DOHH2 (cell line): Measurements from ENCODE around the gene KCNK17.

Experiments used
- H3F3A ChIP-seq: fragments of 200-600 bp; sonication (generic), shearing (Covaris generic); 2 replicates; pipeline ENCODE4 v1.6.0; 2016; ENCODE audit warnings: antibody characterized with exemption, mild to moderate bottlenecking; ENCODE audit not compliant: control insufficient read depth, insufficient read depth
- H3K27ac ChIP-seq: fragments of 200-600 bp; sonication (generic); 2 replicates; pipeline ENCODE4 v1.5.1; 2014; ENCODE audit warnings: low read depth, mild to moderate bottlenecking, low read length, moderate library complexity
- H3K27me3 ChIP-seq: fragments of 200-600 bp; sonication (generic); 2 replicates; pipeline ENCODE4 v1.6.1; 2014; ENCODE audit warnings: mild to moderate bottlenecking, low read length, mixed read lengths; ENCODE audit not compliant: control insufficient read depth
- H3K36me3 ChIP-seq: fragments of 200-600 bp; sonication (generic); 2 replicates; pipeline ENCODE4 v1.6.1; 2014; ENCODE audit warnings: mild to moderate bottlenecking, low read length, moderate library complexity, mixed read lengths; ENCODE audit not compliant: control insufficient read depth
- H3K4me1 ChIP-seq: fragments of 200-600 bp; sonication (generic); 2 replicates; pipeline ENCODE4 v1.6.1; 2014; ENCODE audit warnings: mild to moderate bottlenecking, low read length, mixed read lengths; ENCODE audit not compliant: control insufficient read depth
- H3K4me2 ChIP-seq: fragments of 200-600 bp; sonication (generic); 2 replicates; pipeline ENCODE4 v1.6.0; 2014; ENCODE audit warnings: mild to moderate bottlenecking, low read length, moderate library complexity
- H3K4me3 ChIP-seq: fragments of 200-600 bp; sonication (generic); 2 replicates; pipeline ENCODE4 v1.5.1; 2014; ENCODE audit warnings: mild to moderate bottlenecking, low read length, mixed read lengths
- H3K79me2 ChIP-seq: fragments of 200-600 bp; sonication (generic); 2 replicates; pipeline ENCODE4 v1.6.1; 2014; ENCODE audit warnings: mild to moderate bottlenecking, low read length, mixed read lengths; ENCODE audit not compliant: control insufficient read depth
- H3K9me2 ChIP-seq: fragments of 200-600 bp; sonication (generic); replicated peaks from 2 replicates; pipeline ENCODE4 v1.6.1; 2014; ENCODE audit warnings: mild to moderate bottlenecking, low read length, mixed read lengths; ENCODE audit not compliant: control insufficient read depth
- H3K9me3 ChIP-seq: fragments of 200-600 bp; sonication (generic); 2 replicates; pipeline ENCODE4 v1.6.1; 2014; ENCODE audit warnings: antibody characterized with exemption, low read length, mixed read lengths; ENCODE audit not compliant: control insufficient read depth, insufficient read depth
- H4K20me1 ChIP-seq: fragments of 200-600 bp; sonication (generic); 2 replicates; pipeline ENCODE4 v1.6.0; 2014; ENCODE audit warnings: low read depth, mild to moderate bottlenecking, antibody characterized with exemption, low read length, moderate library complexity; ENCODE audit not compliant: control insufficient read depth, insufficient read depth
- EZH2phosphoT487 ChIP-seq: fragments of 200-600 bp; sonication (generic); IDR thresholded peaks from 2 replicates; pipeline ENCODE4 v1.6.1; 2017; ENCODE audit warnings: borderline replicate concordance, mild to moderate bottlenecking, antibody characterized with exemption, low read length, moderate library complexity, mixed read lengths
- TF ChIP-seq, protein P1 (sequence below): fragments of 200-600 bp; sonication (generic); IDR thresholded peaks from one replicate; pipeline ENCODE4 v1.5.1; 2014; ENCODE audit warnings: antibody characterized with exemption, mild to moderate bottlenecking, low read depth, low read length; ENCODE audit not compliant: poor library complexity, severe bottlenecking

The KCNK17 gene

DNA sequence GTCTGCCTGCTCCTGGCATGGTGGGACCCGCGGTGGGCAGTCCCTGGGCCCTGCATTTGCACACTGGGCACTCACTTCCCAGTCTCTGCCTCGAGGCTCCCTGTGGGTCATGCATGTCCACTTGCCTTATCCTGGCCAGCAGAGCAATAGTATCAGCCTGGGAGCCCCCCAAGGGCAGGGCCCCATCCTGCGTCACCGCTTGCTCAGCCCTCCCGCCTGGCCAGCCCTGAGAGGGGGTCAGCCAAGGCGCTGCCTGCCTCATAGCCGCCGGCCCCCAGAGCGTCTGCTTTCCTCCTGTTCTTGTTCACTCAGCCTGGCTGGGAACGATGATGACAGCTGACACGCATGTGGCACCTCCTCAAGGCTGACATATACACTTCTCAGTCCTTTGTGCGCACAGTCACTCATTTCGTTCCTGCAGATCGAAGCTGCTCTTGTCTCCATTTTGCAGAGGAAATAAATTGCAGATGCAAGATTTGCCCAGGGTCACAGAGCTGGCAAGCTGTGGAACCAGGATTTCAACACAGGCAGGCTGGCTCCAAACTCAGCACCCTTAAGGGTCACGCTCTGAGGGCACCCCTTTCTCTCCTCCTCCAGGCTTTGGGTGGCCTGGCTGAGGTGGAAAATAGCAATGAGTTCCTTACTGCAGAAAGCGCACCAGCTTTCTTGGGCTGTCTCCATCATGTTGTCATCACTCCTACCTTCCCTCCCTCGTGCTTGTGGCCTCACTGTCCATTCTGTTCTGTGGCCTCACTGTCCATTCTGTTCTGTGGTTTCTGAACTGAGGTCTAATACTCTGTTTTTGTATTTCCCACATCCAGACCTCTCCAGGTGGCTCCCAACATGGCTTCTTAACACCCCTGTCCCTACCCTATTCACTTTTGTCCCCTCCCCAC is 17.2 kb downstream of the KCNK17 start:
- H3K9me2 ChIP-seq: no peaks in the 10 kb centered on the region
- no peaks in the 10 kb centered on the region for H3K79me2 ChIP-seq
- no peak overlapping the region for H3K4me3 ChIP-seq
- no peaks in the 10 kb centered on the region for H3K36me3 ChIP-seq
- no peak overlapping the region for H3K27ac ChIP-seq
- no peaks in the 10 kb centered on the region for H3K27me3 ChIP-seq
- no peaks in the 10 kb centered on the region for H4K20me1 ChIP-seq
- no peaks in the 10 kb centered on the region for H3F3A ChIP-seq
- no peak overlapping the region for H3K4me2 ChIP-seq
- H3K9me3 ChIP-seq: no peaks in the 10 kb centered on the region
- TF ChIP-seq, protein P1, sequence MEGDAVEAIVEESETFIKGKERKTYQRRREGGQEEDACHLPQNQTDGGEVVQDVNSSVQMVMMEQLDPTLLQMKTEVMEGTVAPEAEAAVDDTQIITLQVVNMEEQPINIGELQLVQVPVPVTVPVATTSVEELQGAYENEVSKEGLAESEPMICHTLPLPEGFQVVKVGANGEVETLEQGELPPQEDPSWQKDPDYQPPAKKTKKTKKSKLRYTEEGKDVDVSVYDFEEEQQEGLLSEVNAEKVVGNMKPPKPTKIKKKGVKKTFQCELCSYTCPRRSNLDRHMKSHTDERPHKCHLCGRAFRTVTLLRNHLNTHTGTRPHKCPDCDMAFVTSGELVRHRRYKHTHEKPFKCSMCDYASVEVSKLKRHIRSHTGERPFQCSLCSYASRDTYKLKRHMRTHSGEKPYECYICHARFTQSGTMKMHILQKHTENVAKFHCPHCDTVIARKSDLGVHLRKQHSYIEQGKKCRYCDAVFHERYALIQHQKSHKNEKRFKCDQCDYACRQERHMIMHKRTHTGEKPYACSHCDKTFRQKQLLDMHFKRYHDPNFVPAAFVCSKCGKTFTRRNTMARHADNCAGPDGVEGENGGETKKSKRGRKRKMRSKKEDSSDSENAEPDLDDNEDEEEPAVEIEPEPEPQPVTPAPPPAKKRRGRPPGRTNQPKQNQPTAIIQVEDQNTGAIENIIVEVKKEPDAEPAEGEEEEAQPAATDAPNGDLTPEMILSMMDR: no peak
- no peak for TF ChIP-seq EZH2phosphoT487
- no peaks in the 10 kb centered on the region for H3K4me1 ChIP-seq

DNA sequence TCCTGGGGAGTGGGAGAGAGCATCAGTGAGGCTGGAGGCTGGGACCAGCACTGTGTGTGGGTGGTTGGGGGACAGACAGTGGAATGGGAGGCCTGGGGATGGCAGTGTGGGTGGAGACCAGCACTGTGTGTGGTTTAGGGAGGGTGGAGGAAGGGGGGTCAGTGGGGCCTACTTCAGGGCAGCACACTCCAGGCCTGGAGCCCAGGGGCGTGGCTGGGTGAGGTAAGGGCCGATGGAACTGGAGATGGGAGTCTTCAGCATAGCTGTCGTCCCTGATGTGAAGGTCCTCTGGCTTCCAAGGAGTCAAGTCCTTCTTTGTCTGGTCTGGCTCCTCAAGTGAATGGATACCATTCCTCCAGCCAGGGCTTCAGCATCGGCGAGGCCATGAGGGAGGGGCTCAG is 18.6 kb downstream of the KCNK17 start:
- Histone ChIP-seq H3K79me2 (no peaks in the 10 kb centered on the region), H3K9me2 (no peaks in the 10 kb centered on the region), H3K27me3 (no peaks in the 10 kb centered on the region), H3K4me2 (no peak overlapping the region), H3K4me3 (no peak overlapping the region), H3K27ac (no peak overlapping the region), H3K4me1 (no peaks in the 10 kb centered on the region), H3K36me3 (no peaks in the 10 kb centered on the region), H3K9me3 (no peaks in the 10 kb centered on the region), H4K20me1 (no peaks in the 10 kb centered on the region), H3F3A (no peaks in the 10 kb centered on the region)
- no peak for TF ChIP-seq EZH2phosphoT487
- TF ChIP-seq, protein P1: no peak

DNA sequence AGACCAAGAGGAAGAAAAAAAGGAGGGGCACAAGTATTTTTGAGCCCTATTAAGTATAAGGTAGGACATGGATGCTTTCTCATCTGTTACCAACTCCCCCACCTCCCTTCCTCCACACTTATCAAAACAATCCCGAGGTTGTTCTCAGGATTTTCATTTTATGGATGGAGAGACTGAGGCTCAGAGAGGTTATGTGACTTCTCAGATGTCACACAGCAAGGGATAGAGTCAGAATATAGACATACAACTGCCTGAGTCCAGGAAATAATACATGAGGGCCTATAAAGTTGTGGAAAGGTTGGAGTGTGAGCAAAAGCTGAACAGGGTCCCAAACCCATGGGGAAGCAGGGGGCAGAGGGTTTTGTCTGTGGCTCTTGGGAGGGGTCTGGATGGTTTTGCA is 19.3 kb downstream of the KCNK17 start:
- H3K27me3 ChIP-seq: no peaks in the 10 kb centered on the region
- H3K36me3 ChIP-seq: no peaks in the 10 kb centered on the region

More for the DNA sequence above, 19.3 kb downstream of the KCNK17 start:
- Histone ChIP-seq H3K79me2 (no peaks in the 10 kb centered on the region), H3K27ac (no peak overlapping the region), H3K4me1 (no peaks in the 10 kb centered on the region), H3K9me3 (no peaks in the 10 kb centered on the region), H3K4me3 (no peak overlapping the region), H3K4me2 (no peak overlapping the region), H4K20me1 (no peaks in the 10 kb centered on the region), H3F3A (no peaks in the 10 kb centered on the region), H3K9me2 (no peaks in the 10 kb centered on the region)
- no peak for TF ChIP-seq EZH2phosphoT487
- TF ChIP-seq, protein P1: no peak
